Mucosa of descending colon (tissue), 3 donors: Measurements from ENCODE around the gene WEE2. TPM values are rescaled to one million over a fixed set of nuclear protein-coding genes. Genes with fewer than 3 reads are reported as not detected.

Experiments used
- ATAC-seq: fragments of 200-7000 bp; cut with Tn5 transposase; one replicate; pipeline ENCODE4 v1.9.1; 2020; ENCODE audit warnings: mild to moderate bottlenecking, moderate library complexity
- DNase-seq, 3 donors: peaks; one replicate each; pipeline ENCODE4 v3.0.0-alpha.2; 2020
- H3K36me3 ChIP-seq: fragments of 200-600 bp; one replicate; pipeline ENCODE4 v1.8.0; 2021; ENCODE audit warnings: low read depth, mild to moderate bottlenecking
- H3K4me1 ChIP-seq: fragments of 200-600 bp; one replicate; pipeline ENCODE4 v1.8.0; 2021; ENCODE audit warnings: low read depth, mild to moderate bottlenecking
- H3K4me3 ChIP-seq: fragments of 200-600 bp; one replicate; pipeline ENCODE4 v1.8.0; 2021; ENCODE audit warnings: mild to moderate bottlenecking
- H3K9me3 ChIP-seq: fragments of 200-600 bp; one replicate; pipeline ENCODE4 v1.8.0; 2021; ENCODE audit warnings: mild to moderate bottlenecking
- CTCF ChIP-seq: fragments of 200-600 bp; IDR thresholded peaks from one replicate; pipeline ENCODE4 v1.8.0; 2022; ENCODE audit warnings: antibody characterized with exemption, mild to moderate bottlenecking
- intact Hi-C, 2 donors: fragments of 100-400 bp; cut with DNase I in 1 of 2; cut with micrococcal nuclease in 1 of 2; formaldehyde crosslinking; loops; one replicate each; pipeline versions ENCODE4 v1.11.0 to v1.11.1; 2022; cut with DNase I, micrococcal nuclease
- total RNA-seq, 3 donors: library from RNA; stranded (reverse); fragmentation: NEBNext Ultra II Directional in 2 of 3; extraction: Animal tissue kit (Norgen Biotek cat#: 25700) in 2 of 3; gene quantifications; one replicate each; pipeline versions ENCODE4 v1.2.1 to v1.2.4, GENCODE V29; 2021 to 2023
- donor health status: DM: no; HTN: no; CAD: no; lungs with moderate emphysema.
- donor health status: DM: no; HTN: no; CAD: no.
- donor health status: DM: no; HTN: yes; CAD: no.

Gene WEE2
- total RNA-seq, 3 donors from 2014 or later = not detected

DNA sequence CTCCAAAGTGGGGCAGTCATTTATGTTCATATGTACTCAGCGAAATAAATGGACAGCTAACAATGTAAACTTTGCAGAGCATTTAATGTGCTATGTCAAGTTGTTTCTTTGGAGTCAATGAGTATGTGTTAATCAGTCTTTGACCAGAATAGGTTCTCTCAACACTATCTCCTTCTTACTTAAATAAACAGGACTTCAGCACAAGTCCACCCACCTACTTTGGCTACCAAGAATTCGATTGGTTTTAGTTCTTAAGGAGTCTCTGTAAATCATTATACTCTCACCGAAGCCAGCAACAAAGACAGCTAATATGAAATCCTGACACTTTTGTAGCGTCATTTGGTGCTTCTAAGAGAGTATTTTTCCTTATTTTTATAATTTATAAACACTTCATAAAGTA is 6.9 kb downstream of the WEE2 start:
- no peak for DNase-seq
- ATAC-seq = no peak
- Histone ChIP-seq H3K4me1 (no peaks in the 10 kb centered on the region), H3K36me3 (no peaks in the 10 kb centered on the region), H3K9me3 (no peaks in the 10 kb centered on the region), H3K4me3 (no peak overlapping the region)
- no peak for TF ChIP-seq CTCF
- intact Hi-C loops = no loop called here

DNA sequence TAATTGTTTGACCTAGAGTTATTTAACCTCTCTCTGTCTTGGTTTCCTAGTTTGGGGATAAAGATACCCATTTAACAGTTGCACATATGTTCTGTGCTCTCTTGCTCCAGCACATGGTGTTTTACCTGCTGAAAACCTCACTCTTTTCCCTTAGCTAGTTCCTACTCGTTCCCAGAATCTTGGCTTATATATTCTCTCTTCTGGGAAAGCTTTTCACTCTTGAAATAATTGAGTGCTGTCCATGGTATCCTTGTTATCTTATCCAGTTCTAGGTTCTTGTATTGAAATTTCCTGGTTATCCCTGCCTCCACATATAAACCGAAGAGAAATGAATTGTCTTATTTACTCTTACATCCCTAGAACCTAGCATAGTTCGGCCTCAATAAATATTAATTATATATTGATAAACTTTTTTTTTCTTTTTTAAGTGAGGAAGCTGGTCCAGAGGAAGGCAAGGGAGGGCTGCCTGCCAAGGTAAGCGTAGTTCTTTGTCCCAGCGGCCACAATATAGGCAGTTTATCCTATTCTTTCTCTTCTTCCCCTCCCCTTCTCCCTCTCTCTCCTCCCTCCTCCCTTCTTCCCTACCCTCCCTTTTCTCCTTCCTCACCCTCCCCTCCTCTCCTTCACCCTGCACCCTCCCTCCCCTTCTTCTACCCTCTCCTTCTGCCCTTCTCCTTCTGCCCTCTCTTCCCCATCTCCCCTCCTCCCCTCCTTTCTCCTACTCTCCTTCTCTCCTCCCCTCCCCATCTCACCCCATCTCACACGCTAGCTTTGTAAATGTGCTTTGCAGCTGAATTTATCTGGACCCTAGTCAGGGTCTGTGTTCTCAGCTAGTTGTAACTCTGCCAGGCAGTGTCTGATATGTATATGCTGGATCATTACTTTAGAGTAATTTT is 7.9 kb downstream of the WEE2 start:
- no peak for ATAC-seq
- Histone ChIP-seq H3K36me3 (no peaks in the 10 kb centered on the region), H3K4me3 (no peak overlapping the region), H3K9me3 (no peaks in the 10 kb centered on the region), H3K4me1 (no peaks in the 10 kb centered on the region)
- intact Hi-C loops = no loop called here
- TF ChIP-seq CTCF = no peak
- DNase-seq = no peak

DNA sequence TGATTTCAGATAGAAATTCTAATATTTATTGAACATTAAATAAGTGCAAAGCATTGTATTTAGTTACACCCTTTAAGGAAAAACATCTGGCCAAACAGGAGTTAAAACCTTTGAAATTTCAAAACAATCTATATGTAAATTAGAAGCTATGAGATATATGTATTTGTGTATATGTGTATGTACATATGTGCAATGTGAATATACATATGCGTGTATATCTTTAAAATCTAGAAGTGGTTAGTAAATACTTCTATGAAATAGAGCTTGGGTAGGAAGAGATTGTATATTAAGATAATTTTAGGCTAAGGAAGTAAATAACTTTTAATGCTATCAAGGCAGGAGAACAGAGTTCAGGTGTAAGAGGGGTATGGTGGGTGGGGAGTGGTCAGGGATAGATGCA is 9.3 kb downstream of the WEE2 start:
- H3K4me1 ChIP-seq = no peaks in the 10 kb centered on the region
- TF ChIP-seq CTCF = no peak
- intact Hi-C loops = no loop called here
- H3K9me3 ChIP-seq = no peaks in the 10 kb centered on the region
- DNase-seq (no peak), ATAC-seq (no peak)
- H3K4me3 ChIP-seq = no peak overlapping the region
- no peaks in the 10 kb centered on the region for H3K36me3 ChIP-seq

GRCh38 chr7:141722529-141722928 is 14.4 kb downstream of the WEE2 start:
- no peak for ATAC-seq
- H3K9me3 ChIP-seq = no peaks in the 10 kb centered on the region
- no peak for DNase-seq
- no peak overlapping the region for H3K4me3 ChIP-seq
- intact Hi-C loops = no loop called here
- no peaks in the 10 kb centered on the region for H3K36me3 ChIP-seq
- no peak for TF ChIP-seq CTCF
- no peaks in the 10 kb centered on the region for H3K4me1 ChIP-seq

DNA sequence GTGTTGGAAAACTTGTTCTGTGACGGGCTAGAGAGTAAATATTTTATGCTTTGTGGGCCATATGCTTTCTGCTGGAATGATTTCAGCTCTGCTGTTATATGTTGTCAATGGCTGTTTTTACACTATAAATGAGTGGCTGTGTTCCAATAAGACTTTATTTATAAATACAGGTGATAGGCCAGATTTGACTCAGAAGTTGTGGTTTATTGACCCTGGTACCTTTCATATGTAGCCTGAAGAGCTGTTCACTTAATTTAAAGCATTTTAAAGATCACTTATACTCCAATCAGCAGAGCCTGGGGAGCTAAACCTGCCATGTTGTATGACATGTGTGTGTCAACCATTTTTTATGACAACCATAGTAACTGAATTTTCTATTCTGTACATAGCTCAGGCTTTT is 20.9 kb downstream of the WEE2 start:
- no peaks in the 10 kb centered on the region for H3K4me1 ChIP-seq
- no peak overlapping the region for H3K4me3 ChIP-seq
- no peaks in the 10 kb centered on the region for H3K36me3 ChIP-seq
- no peak for DNase-seq
- intact Hi-C loops = no loop called here
- H3K9me3 ChIP-seq = no peaks in the 10 kb centered on the region
- no peak for TF ChIP-seq CTCF
- ATAC-seq = no peak
